Adrenal gland (tissue), 12 donors: ENCODE data around the gene GREM2. TPM values are rescaled to one million over a fixed set of nuclear protein-coding genes. Genes with fewer than 3 reads are reported as not detected.

ENCODE experiments used
- DNase-seq, 7 donors: peaks; one replicate each; pipeline ENCODE4 v3.0.0-alpha.2; 2019 to 2020
- H3K27ac ChIP-seq, 5 donors: fragments of 200-600 bp; sonication (generic) in 4 of 5; 1 replicate in 3 of 5; 2 replicates in 2 of 5; pipeline versions ENCODE4 v1.5.1 to v1.8.0; 2016 to 2020; ENCODE audit warnings: mild to moderate bottlenecking in 1 of 5
- H3K27me3 ChIP-seq: fragments of 200-600 bp; 2 replicates; pipeline ENCODE4 v1.8.0; 2021
- H3K36me3 ChIP-seq, 2 donors: fragments of 200-600 bp; replicated peaks in 1 of 2; 1 replicate in 1 of 2; 2 replicates in 1 of 2; pipeline versions ENCODE4 v1.5.1 to v1.8.0; 2018 to 2022
- H3K4me1 ChIP-seq, 2 donors: fragments of 200-600 bp; replicated peaks in 1 of 2; 1 replicate in 1 of 2; 2 replicates in 1 of 2; pipeline versions ENCODE4 v1.5.1 to v1.8.0; 2018 to 2021
- H3K4me3 ChIP-seq, 4 donors: fragments of 200-600 bp; sonication (generic) in 3 of 4; one replicate each; pipeline ENCODE4 v1.5.1; 2016 to 2018
- H3K9me3 ChIP-seq, 3 donors: fragments of 200-600 bp; sonication (generic) in 1 of 3; replicated peaks in 1 of 3; 1 replicate in 2 of 3; 2 replicates in 1 of 3; pipeline versions ENCODE4 v1.5.1 to v1.8.0; 2016 to 2021
- POLR2A ChIP-seq, 2 donors: fragments of 450-650 bp; IDR thresholded peaks; one replicate each; pipeline ENCODE4 v1.6.1; 2017; ENCODE audit warnings: antibody characterized with exemption in 2 of 2, mild to moderate bottlenecking in 2 of 2, moderate library complexity in 1 of 2
- WGBS, 4 donors: extraction: QIAGEN DNeasy Blood & Tissue Kit in 2 of 4; methylation state at CpG; one replicate each; pipeline versions ENCODE4 v1.1.5 to v1.1.7; 2013 to 2017; 5-methylcytosine and 5-hydroxymethylcytosine counted together
- intact Hi-C, 2 donors: fragments of 100-400 bp; cut with DNase I; formaldehyde crosslinking; loops; one replicate each; pipeline versions ENCODE4 v1.14.1 to v1.15.0; 2022 to 2023
- polyA plus RNA-seq, 3 donors: library from polyadenylated mRNA; stranded (reverse); fragments of 200-250 nt in 2 of 3; fragments of 350-450 nt in 1 of 3; fragmentation: Illumina TruSeq in 1 of 3; extraction: RNeasy Lipid Tissue Mini Kit (QIAGEN cat#74804) in 1 of 3; gene quantifications; one replicate each; pipeline ENCODE4 v1.2.3, GENCODE V29; 2013 to 2014
- total RNA-seq, 9 donors: library from RNA; depleted of rRNA in 4 of 9; stranded (reverse); fragments of >200 nt in 4 of 9; fragments of 120-200 nt in 1 of 9; fragmentation: NEBNext Ultra II Directional in 1 of 9; extraction: Animal tissue kit (Norgen Biotek cat#: 25700) in 1 of 9; gene quantifications; one replicate each; pipeline versions ENCODE4 v1.1.0 to v1.2.4, GENCODE V29; 2013 to 2023
- TF ChIP-seq, protein P1 (sequence below), 6 experiments: fragments of 450-650 bp in 4 of 6; fragments of 200-600 bp in 2 of 6; sonication (generic) in 1 of 6; IDR thresholded peaks; 1 replicate in 5 of 6; 2 replicates in 1 of 6; pipeline versions ENCODE4 v1.5.1 to v1.8.0; 2016 to 2021; ENCODE audit warnings: antibody characterized with exemption in 6 of 6, mild to moderate bottlenecking in 2 of 6, moderate library complexity in 1 of 6
- donor health status: healthy with polysubstance abuse.
- donor health status: Bipolar disorder and iron deficiency.
- donor health status: DM: yes; HTN: yes; CAD: no.
- donor health status: DM: no; HTN: no; CAD: no.
- donor health status: DM: no; HTN: no; CAD: no.
- donor health status: DM: yes; HTN: yes; CAD: no.

The GREM2 gene
- total and polyA plus RNA-seq, 12 donors, result 0.39 to 3.2 (median 0.68) TPM

DNA sequence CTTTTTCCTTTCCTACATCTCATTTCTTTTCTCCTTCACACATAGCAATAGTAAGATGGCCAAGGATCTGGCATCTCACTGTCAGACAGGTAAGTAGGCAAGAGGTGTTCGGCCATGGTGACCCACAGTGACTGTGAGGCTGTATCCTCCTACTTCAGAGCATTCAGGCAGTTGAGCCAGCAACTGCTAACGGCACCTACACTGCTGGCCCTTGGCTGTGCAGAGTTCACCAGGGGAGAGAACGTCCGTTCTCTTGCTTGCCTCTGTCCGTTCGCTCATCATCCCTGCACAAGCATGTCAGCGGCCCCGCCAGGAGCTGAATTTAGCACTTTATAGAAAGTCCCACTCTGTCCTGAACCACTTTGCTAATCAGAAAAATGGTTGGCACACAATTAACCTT is 113.6 kb downstream of the GREM2 start:
- WGBS, 4 donors, result 83 to 92% (median 90%) methylated on average over 8 of the region's 8 CpGs
- H3K27me3 ChIP-seq, result no peaks in the 10 kb centered on the region
- H3K9me3 ChIP-seq, result no peaks in the 10 kb centered on the region
- intact Hi-C loops, result no loop called here
- H3K4me1 ChIP-seq, result no peaks in the 10 kb centered on the region
- no peak overlapping the region for H3K4me3 ChIP-seq
- no peak for TF ChIP-seq POLR2A (IDR thresholded peaks at IDR 0.05)
- TF ChIP-seq, protein P1, sequence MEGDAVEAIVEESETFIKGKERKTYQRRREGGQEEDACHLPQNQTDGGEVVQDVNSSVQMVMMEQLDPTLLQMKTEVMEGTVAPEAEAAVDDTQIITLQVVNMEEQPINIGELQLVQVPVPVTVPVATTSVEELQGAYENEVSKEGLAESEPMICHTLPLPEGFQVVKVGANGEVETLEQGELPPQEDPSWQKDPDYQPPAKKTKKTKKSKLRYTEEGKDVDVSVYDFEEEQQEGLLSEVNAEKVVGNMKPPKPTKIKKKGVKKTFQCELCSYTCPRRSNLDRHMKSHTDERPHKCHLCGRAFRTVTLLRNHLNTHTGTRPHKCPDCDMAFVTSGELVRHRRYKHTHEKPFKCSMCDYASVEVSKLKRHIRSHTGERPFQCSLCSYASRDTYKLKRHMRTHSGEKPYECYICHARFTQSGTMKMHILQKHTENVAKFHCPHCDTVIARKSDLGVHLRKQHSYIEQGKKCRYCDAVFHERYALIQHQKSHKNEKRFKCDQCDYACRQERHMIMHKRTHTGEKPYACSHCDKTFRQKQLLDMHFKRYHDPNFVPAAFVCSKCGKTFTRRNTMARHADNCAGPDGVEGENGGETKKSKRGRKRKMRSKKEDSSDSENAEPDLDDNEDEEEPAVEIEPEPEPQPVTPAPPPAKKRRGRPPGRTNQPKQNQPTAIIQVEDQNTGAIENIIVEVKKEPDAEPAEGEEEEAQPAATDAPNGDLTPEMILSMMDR (IDR thresholded peaks at IDR 0.05), result no peak
- H3K27ac ChIP-seq, result no peak overlapping the region
- no peaks in the 10 kb centered on the region for H3K36me3 ChIP-seq
- no peak for DNase-seq

- no peak overlapping the region for H3K4me3 ChIP-seq
- no peak for TF ChIP-seq POLR2A (IDR thresholded peaks at IDR 0.05)
- TF ChIP-seq, protein P1 (IDR thresholded peaks at IDR 0.05), result no peak
- intact Hi-C loops, result no loop called here
- DNase-seq, result no peak
- no peaks in the 10 kb centered on the region for H3K27me3 ChIP-seq
- no peaks in the 10 kb centered on the region for H3K9me3 ChIP-seq
- no peak overlapping the region for H3K27ac ChIP-seq
- H3K36me3 ChIP-seq, result no peaks in the 10 kb centered on the region
- H3K4me1 ChIP-seq, result no peaks in the 10 kb centered on the region
- WGBS, 4 donors, result 78 to 84% (median 80%) methylated on average over 4 of the region's 4 CpGs
These were observed 114.0 kb downstream of the GREM2 start for GRCh38 chr1:240497908-240498307.

GRCh38 chr1:240496941-240497340 is 115.0 kb downstream of the GREM2 start:
- no peak overlapping the region for H3K4me3 ChIP-seq
- H3K9me3 ChIP-seq, result no peaks in the 10 kb centered on the region
- TF ChIP-seq POLR2A (IDR thresholded peaks at IDR 0.05), result no peak
- DNase-seq, result no peak
- no peaks in the 10 kb centered on the region for H3K36me3 ChIP-seq
- WGBS, 4 donors, result 76 to 92% (median 88%) methylated on average over 5 of the region's 5 CpGs
- H3K27ac ChIP-seq, result no peak overlapping the region
- H3K4me1 ChIP-seq, result no peaks in the 10 kb centered on the region
- H3K27me3 ChIP-seq, result no peaks in the 10 kb centered on the region
- intact Hi-C loops, result no loop called here

- Histone ChIP-seq H3K4me3 (no peak overlapping the region), H3K36me3 (no peaks in the 10 kb centered on the region), H3K27ac (no peak overlapping the region), H3K27me3 (no peaks in the 10 kb centered on the region), H3K4me1 (no peaks in the 10 kb centered on the region), H3K9me3 (no peaks in the 10 kb centered on the region)
- TF ChIP-seq, protein P1 (IDR thresholded peaks at IDR 0.05), result no peak
- no peak for TF ChIP-seq POLR2A (IDR thresholded peaks at IDR 0.05)
- no peak for DNase-seq
- intact Hi-C loops, result no loop called here
- WGBS, 4 donors, result 82 to 89% (median 85%) methylated on average over 7 of the region's 7 CpGs
These were observed 115.6 kb downstream of the GREM2 start for GRCh38 chr1:240496356-240496755.

- TF ChIP-seq, protein P1 (IDR thresholded peaks at IDR 0.05), result no peak
- TF ChIP-seq POLR2A (IDR thresholded peaks at IDR 0.05), result no peak
- H3K4me1 ChIP-seq, result no peaks in the 10 kb centered on the region
- no peaks in the 10 kb centered on the region for H3K36me3 ChIP-seq
- no peak overlapping the region for H3K27ac ChIP-seq
- intact Hi-C loops, result no loop called here
- DNase-seq, result no peak
- H3K27me3 ChIP-seq, result no peaks in the 10 kb centered on the region
- no peaks in the 10 kb centered on the region for H3K9me3 ChIP-seq
- no peak overlapping the region for H3K4me3 ChIP-seq
- 79 to 89% (median 80%) methylated on average over 4 of the region's 4 CpGs for WGBS, 4 donors
These were observed 116.4 kb downstream of the GREM2 start for GRCh38 chr1:240495601-240496000.
